Hematopoietic multipotent progenitor cell treated with erythropoietin and hydrocortisone succinate and interleukin-3 and kit ligand, for 4 days (in vitro differentiated cells): ENCODE results near the gene DDX10.

ENCODE experiments used
- DNase-seq: peaks from one replicate; pipeline ENCODE4 v3.0.0-alpha.2; 2015

DDX10 gene

GRCh38 chr11:108877178-108877577 lies 212.3 kb downstream of the DDX10 start:
- no peak for DNase-seq

- DNase-seq = no peak
These were observed 215.6 kb downstream of the DDX10 start for GRCh38 chr11:108880510-108880909.

DNA sequence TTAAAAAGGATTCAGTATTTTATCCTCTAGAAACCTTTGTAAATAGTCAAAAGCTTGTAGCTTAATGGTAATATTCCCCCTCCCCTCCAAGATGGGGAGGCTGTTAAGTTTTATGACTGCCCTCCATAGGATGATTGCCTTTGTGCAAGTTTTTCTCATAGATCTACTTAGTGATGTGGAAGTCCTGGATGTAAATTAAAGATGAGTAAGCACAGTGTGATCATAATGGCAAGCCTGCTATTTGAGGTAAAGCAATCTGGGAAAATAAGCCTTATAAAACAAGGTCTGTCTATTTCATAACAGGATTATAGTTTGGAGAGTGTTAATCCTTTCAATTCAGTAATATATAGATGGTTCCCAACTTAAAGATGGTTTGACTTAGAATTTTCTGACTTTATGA lies 216.3 kb downstream of the DDX10 start:
- DNase-seq = no peak

- no peak for DNase-seq
These were observed 217.5 kb downstream of the DDX10 start for GRCh38 chr11:108882211-108882831.

DNA sequence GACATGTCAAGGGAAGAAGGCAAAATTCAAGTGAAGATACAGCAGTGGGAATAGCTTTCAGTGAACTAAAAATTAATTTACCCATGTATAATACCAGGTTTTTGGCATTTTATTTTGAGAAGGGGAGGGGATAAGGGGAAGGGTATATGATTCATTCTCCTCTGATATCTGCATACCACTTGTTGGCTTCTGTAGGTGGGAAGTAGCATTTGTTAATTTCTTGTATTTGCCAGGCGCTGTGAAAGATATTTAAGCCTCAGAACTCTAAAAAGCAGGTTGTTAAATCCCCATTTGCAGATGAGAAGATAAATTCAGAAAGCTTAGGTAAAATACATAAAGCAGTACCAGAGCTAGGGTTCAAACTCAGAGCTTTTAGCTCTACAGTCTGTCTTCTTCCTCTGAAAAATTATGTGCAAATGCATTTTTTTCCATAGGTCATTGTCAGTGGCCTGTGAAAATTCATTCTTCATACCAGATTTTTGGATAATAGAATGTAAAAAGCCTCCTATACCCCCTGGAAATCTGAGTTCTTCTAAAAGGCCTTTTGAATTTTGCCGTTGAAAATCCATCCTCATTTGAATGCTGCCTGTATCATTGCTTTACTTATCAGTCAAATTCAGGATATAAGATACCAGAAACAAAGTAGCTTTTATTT lies 221.3 kb downstream of the DDX10 start:
- DNase-seq = no peak

- no peak for DNase-seq
These were observed 221.8 kb downstream of the DDX10 start for GRCh38 chr11:108886660-108887009.

DNA sequence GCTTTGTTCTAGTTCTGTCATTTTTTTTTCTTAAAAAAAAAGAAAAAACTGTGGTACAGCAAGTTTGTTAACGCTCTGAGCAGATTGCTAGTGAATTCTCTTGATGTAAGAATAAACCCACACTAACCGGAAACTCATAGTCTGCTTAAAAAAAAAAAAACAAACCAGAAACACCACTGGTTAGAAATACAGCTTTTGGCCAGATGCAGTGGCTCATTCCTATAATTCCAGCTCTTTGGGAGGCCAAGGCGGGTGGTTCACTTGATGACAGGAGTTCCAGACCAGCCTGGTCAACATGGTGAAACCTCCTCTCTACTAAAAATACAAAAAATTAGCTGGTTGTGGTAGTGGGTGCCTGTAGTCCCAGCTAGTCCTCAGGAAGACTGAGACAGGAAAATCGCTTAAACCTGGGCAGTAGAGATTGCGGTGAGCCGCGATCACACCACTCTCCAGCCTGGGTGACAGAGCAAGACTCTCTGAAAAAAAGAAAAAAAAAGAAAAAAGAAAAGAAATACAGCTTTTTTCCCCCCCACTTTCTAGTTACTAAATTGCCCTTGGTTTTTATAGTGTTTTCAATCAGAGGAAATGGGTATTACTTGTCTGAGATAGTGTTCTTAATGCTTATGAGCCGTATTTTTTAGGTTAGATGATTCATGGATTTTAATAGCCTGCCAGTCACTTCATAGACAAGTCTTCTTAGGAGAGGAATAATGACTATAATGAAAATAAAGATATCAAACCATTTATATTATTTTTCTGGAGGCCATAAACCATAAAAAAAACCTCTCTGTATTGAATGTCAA lies 222.8 kb downstream of the DDX10 start:
- no peak for DNase-seq

DNA sequence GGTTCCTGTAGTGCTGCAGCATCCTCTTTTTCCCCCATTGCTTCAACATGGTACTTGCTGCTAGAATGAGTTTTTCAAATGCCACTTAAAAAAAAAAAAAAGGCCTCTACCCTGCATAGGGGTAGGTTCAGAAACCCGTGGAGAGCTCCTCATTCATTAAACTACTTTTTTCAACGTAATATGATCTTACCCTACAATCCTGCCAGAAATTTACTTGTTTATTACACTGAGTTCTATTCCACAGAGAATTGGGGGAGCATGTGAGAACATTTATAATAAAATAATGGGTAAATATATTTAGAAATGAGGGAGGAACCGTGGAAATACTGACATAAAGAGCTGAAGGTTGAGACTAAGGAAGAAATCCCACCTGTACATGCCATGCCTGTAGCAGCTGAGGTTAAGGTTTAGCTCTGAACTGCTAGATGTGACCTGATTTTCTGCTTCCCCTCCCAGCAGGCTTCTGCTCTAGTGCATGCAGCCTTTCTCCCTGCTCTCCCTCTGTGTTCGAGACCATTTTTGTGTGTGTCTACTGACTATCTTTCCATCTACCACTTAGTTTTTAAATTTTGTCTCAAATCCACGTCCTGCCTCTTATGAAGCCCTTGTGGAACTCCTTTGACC lies 225.7 kb downstream of the DDX10 start:
- DNase-seq = no peak

DNA sequence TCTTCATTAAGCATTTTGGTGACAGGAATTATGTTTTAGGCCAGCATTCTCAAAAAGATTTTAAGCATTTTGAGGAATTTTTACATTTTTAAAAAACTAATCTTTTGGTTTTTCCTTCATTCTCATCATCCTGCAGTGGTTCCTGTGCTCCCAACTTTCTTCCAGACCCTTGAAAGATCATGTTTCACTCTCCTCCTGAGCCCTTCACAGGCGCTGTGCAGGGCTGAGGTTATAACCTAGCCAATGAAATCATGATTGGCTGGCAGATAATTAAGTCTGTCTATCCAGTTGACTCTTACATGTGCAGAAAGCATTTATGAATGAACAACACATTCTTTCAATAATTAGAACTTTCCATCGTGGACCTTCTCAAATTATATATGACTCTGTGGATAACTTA lies 226.3 kb downstream of the DDX10 start:
- DNase-seq = no peak

- no peak for DNase-seq
These were observed 227.1 kb downstream of the DDX10 start for GRCh38 chr11:108891909-108892511.

DNA sequence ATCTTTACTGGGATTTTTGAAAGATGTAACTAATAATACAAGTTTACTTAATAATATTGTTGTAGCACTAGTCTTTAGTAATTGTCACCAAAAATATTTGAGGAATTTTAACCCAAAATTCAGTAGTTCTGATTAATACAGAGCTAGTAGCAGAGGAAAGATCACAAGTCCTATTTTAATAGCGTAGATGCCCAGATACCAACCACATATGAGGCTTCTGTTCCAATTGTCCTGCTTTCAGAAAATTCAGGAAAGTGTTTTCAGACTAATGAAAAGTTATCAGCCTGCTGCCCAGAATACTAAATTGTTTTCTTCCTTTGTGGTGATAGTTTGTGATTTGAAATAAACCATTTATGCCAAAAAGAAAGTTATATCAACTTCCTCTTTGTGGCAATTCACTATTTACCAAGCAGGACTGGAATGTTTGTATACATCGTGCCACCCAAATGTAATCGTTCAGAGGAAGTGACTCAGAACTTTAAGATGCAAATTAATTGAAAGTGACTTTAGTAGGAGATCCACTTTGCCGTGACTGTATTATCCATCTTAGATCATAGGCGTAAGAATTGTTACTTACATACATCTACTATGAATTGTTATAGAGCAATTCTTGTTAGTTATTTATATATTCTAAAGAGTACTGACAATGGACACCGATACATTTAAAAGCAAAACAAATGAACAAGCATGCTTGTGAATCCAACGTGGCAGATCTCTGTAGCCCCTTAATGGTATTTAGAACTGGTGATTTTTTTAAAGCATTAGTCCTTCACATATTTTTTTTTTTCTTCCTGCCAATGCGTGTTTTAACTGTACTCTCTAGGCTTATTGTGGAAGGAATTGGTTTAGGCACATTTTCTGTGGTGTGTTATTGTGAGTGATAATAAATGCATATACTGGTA lies 231.0 kb downstream of the DDX10 start:
- DNase-seq = peak; percentile 80

GRCh38 chr11:108897071-108897481 lies 232.2 kb downstream of the DDX10 start:
- no peak for DNase-seq

GRCh38 chr11:108897916-108898315 lies 233.0 kb downstream of the DDX10 start:
- no peak for DNase-seq

- no peak for DNase-seq
These were observed 236.5 kb downstream of the DDX10 start for GRCh38 chr11:108901359-108901758.

GRCh38 chr11:108902027-108902469 lies 237.2 kb downstream of the DDX10 start:
- DNase-seq = no peak

DNA sequence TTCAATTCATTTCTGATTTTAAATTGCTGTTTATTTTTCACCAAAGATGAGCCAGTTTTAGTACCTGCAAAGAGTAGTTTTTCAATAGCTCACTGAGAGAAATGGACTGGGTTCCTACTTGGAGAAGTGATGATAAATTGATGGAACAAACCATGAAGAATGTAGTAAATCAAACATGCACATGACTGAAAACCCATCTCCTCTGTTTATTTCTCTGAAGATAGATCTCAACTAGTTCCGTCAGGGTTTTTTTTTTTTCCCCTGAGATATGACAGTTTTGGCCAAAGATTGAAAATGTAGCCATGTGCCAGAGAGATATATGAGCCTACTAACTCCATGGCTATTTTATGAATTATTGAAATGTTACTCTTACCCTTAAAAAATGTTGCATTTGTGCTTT lies 239.6 kb downstream of the DDX10 start:
- DNase-seq = no peak

GRCh38 chr11:108906329-108906728 lies 241.5 kb downstream of the DDX10 start:
- no peak for DNase-seq

- DNase-seq = no peak
These were observed 242.0 kb downstream of the DDX10 start for GRCh38 chr11:108906826-108907225.

DNA sequence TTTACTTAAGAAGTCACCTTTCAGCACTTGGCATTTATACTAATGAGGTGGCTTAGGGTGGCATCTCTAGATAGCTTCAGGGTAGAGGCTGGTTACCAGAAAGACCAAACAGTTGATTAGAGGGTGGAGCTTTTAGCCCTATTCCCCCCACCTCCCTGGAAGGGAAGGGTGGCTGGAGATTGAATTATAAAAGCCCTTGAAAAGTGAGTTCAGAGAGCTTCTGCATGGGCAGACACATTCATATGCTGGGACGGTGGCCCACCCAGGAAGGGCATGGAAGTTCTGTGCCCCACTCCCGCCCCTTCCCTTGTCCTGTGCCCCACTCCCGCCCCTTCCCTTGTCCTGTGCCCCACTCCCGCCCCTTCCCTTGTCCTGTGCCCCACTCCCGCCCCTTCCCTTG lies 244.2 kb downstream of the DDX10 start:
- no peak for DNase-seq

DNA sequence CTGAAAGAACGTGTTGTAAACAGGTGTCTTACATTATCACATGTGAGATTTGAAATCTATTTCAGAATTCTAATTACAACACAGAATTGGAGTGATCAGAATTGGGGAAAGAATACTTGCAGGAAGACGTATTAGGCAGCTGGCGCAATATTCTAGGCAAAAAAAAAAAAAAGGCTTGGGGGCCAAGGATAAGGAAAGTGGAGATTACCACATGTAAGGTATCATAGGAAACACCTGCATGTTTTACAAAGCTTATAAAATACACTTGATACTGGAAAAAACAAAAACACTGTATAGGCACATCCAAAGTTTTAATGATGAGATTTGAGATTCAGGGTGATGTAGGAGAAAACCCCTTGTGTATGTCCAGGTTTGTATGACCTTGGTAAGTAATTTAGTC lies 245.1 kb downstream of the DDX10 start:
- DNase-seq = no peak

- DNase-seq = no peak
These were observed 247.7 kb downstream of the DDX10 start for GRCh38 chr11:108912581-108912980.

DNA sequence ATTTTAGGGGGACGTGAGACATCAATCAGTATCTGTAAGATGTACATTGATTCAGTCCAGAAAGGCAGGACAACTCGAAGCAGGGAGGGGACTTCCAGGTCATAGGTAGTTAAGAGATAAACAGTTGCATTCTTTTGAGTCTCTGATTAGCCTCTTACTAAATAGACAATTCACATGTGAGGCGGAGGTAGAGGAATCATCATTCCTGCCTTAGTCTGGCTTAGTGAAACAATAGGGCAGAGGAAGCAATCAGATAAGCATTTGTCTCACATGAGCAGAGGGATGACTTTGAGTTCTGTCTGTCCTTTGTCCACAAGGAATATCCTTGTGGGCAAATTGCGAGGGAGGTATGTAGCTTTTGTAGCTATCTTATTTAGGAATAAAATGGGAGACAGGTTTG lies 248.3 kb downstream of the DDX10 start:
- no peak for DNase-seq
